ENCODE data around the gene SPACA7.

DNA sequence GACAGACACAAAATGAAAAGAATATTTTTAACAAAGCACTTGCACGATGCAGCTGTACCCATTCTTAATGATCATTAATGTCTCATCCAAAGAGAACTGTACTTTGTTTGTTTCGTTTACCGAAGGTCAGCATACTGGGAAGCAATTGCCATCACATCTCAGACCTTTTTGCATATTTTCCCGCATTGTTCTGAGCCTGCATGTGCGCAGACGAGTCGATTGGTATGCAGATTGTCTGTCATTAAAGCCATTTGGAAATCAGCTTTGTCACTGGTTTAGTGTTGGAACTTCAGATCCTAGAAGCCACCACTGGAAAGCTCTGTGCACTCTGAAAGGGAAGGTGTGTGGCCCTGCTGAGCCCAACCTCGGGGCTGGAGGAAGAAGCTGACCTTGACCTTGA is 15.6 kb downstream of the SPACA7 start:
- TF ChIP-seq STAT5B (CRISPR knock-in tag; IDR thresholded peaks at IDR 0.05): no peak
- TF ChIP-seq NCOA2 (IDR thresholded peaks at IDR 0.05; ENCODE audit: partially characterized antibody in 2 of 2): no peak
- no peak for TF ChIP-seq SRF (CRISPR knock-in tag; IDR thresholded peaks at IDR 0.05)
- no peak for TF ChIP-seq TAF7 (tag; IDR thresholded peaks at IDR 0.05)
- no peak for TF ChIP-seq TCF7L2 (IDR thresholded peaks at IDR 0.05; ENCODE audit: low read depth, low read length)
- no peak for TF ChIP-seq EZH2 (IDR thresholded peaks at IDR 0.05; ENCODE audit: borderline replicate concordance, low read depth, low read length)
- TF ChIP-seq, protein P1, sequence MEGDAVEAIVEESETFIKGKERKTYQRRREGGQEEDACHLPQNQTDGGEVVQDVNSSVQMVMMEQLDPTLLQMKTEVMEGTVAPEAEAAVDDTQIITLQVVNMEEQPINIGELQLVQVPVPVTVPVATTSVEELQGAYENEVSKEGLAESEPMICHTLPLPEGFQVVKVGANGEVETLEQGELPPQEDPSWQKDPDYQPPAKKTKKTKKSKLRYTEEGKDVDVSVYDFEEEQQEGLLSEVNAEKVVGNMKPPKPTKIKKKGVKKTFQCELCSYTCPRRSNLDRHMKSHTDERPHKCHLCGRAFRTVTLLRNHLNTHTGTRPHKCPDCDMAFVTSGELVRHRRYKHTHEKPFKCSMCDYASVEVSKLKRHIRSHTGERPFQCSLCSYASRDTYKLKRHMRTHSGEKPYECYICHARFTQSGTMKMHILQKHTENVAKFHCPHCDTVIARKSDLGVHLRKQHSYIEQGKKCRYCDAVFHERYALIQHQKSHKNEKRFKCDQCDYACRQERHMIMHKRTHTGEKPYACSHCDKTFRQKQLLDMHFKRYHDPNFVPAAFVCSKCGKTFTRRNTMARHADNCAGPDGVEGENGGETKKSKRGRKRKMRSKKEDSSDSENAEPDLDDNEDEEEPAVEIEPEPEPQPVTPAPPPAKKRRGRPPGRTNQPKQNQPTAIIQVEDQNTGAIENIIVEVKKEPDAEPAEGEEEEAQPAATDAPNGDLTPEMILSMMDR (IDR thresholded peaks at IDR 0.05 in 2 of 3, conservative IDR thresholded peaks at IDR 0.05 in 1 of 3; ENCODE audit: insufficient read depth in 2 of 3, low read depth in 1 of 3, low read length in 3 of 3): no peak
- TF ChIP-seq, protein P2, sequence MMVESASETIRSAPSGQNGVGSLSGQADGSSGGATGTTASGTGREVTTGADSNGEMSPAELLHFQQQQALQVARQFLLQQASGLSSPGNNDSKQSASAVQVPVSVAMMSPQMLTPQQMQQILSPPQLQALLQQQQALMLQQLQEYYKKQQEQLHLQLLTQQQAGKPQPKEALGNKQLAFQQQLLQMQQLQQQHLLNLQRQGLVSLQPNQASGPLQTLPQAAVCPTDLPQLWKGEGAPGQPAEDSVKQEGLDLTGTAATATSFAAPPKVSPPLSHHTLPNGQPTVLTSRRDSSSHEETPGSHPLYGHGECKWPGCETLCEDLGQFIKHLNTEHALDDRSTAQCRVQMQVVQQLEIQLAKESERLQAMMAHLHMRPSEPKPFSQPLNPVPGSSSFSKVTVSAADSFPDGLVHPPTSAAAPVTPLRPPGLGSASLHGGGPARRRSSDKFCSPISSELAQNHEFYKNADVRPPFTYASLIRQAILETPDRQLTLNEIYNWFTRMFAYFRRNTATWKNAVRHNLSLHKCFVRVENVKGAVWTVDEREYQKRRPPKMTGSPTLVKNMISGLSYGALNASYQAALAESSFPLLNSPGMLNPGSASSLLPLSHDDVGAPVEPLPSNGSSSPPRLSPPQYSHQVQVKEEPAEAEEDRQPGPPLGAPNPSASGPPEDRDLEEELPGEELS (CRISPR knock-in tag; IDR thresholded peaks at IDR 0.05; ENCODE audit: borderline replicate concordance): no peak
- TF ChIP-seq CBFA2T3 (IDR thresholded peaks at IDR 0.05): no peak
- TF ChIP-seq ZBTB17 (CRISPR knock-in tag; IDR thresholded peaks at IDR 0.05): no peak

Measured in K562 (cell line).